SK-N-SH (cell line): ENCODE measurements around the gene TMEM132E. TPM values are rescaled to one million over a fixed set of nuclear protein-coding genes. Genes with fewer than 3 reads are reported as not detected.

Source experiments
- CTCF ChIA-PET: fragments of 300-600, 350-600 bp; formaldehyde crosslinking; extraction: SDS; loops from one replicate; lab custom pipeline; 2021; lab: Yijun Ruan, JAX
- POLR2A ChIA-PET: fragments of 350-600 bp; sonication (Branson Sonifier 250); formaldehyde crosslinking; extraction: SDS; loops from one replicate; lab custom pipeline; 2020; ENCODE audit warnings: antibody characterized with exemption, inconsistent platforms; lab: Yijun Ruan, JAX
- DNase-seq: peaks from one replicate; pipeline ENCODE4 v3.0.0; 2012
- H2AFZ ChIP-seq: fragments of 200-600 bp; sonication (generic); 2 replicates; pipeline ENCODE4 v1.8.1; 2016; ENCODE audit warnings: antibody characterized with exemption, mild to moderate bottlenecking, low read depth
- H3F3A ChIP-seq: fragments of 200-600 bp; sonication (generic); replicated peaks from 2 replicates; pipeline ENCODE3; 2016; ENCODE audit warnings: antibody characterized with exemption, mild to moderate bottlenecking; ENCODE audit not compliant: insufficient read depth
- H3K27ac ChIP-seq, 2 experiments: fragments of 200-500 bp in 1 of 2; fragments of 200-600 bp in 1 of 2; sonication (Bioruptor generic) in 1 of 2; sonication (generic), shearing (Covaris generic) in 1 of 2; 2 replicates each; pipeline versions ENCODE4 v1.5.1 to v1.6.1; 2014 to 2016; ENCODE audit warnings: low read depth in 2 of 2, inconsistent platforms in 1 of 2, low read length in 1 of 2, mild to moderate bottlenecking in 1 of 2, mixed read lengths in 1 of 2
- H3K27me3 ChIP-seq: fragments of 200-600 bp; sonication (generic), shearing (Covaris generic); 2 replicates; pipeline ENCODE4 v1.6.1; 2016; ENCODE audit warnings: mixed run types; ENCODE audit not compliant: insufficient read depth
- H3K36me3 ChIP-seq, 2 experiments: fragments of 200-500 bp in 1 of 2; fragments of 200-600 bp in 1 of 2; sonication (Bioruptor generic) in 1 of 2; sonication (generic) in 1 of 2; replicated peaks in 1 of 2; 2 replicates each; pipeline versions ENCODE3 to v1.5.1; 2014 to 2016; ENCODE audit warnings: low read length in 1 of 2, mild to moderate bottlenecking in 1 of 2; ENCODE audit not compliant: insufficient read depth in 2 of 2, control insufficient read depth in 1 of 2
- H3K4me1 ChIP-seq, 2 experiments: fragments of 200-500 bp in 1 of 2; fragments of 200-600 bp in 1 of 2; sonication (Bioruptor generic) in 1 of 2; sonication (generic), shearing (Covaris generic) in 1 of 2; 2 replicates each; pipeline versions ENCODE4 v1.5.1 to v1.6.1; 2014 to 2016; ENCODE audit warnings: low read depth in 1 of 2, low read length in 1 of 2, mixed run types in 1 of 2; ENCODE audit not compliant: insufficient read depth in 2 of 2, control insufficient read depth in 1 of 2
- H3K4me2 ChIP-seq: fragments of 200-600 bp; sonication (generic), shearing (Covaris generic); 2 replicates; pipeline ENCODE4 v1.6.1; 2017; ENCODE audit warnings: mixed run types
- H3K4me3 ChIP-seq, 2 experiments: fragments of 200-500 bp in 1 of 2; fragments of 200-600 bp in 1 of 2; sonication (Bioruptor generic) in 1 of 2; sonication (generic), shearing (Covaris generic) in 1 of 2; 2 replicates each; pipeline versions ENCODE4 v1.5.1 to v1.8.1; 2014 to 2016; ENCODE audit warnings: low read depth in 2 of 2, inconsistent platforms in 1 of 2, low read length in 1 of 2, mild to moderate bottlenecking in 1 of 2, mixed read lengths in 1 of 2, moderate library complexity in 1 of 2
- H3K79me2 ChIP-seq: fragments of 200-600 bp; sonication (generic); 2 replicates; pipeline ENCODE4 v1.8.1; 2017; ENCODE audit warnings: mild to moderate bottlenecking; ENCODE audit not compliant: insufficient read depth
- H3K9ac ChIP-seq: fragments of 200-600 bp; sonication (generic); 2 replicates; pipeline ENCODE4 v1.6.1; 2017; ENCODE audit warnings: mixed run types
- H3K9me2 ChIP-seq: fragments of 200-600 bp; sonication (generic); 2 replicates; pipeline ENCODE4 v1.6.1; 2017; ENCODE audit warnings: mixed run types
- H3K9me3 ChIP-seq: fragments of 200-600 bp; sonication (generic); 2 replicates; pipeline ENCODE4 v1.6.1; 2017; ENCODE audit warnings: mixed run types, mild to moderate bottlenecking, moderate library complexity
- H4K20me1 ChIP-seq: fragments of 200-600 bp; sonication (generic); 2 replicates; pipeline ENCODE4 v1.6.1; 2017; ENCODE audit warnings: mild to moderate bottlenecking, mixed run types; ENCODE audit not compliant: insufficient read depth
- CHD2 ChIP-seq: fragments of 150-350 bp; IDR thresholded peaks from 2 replicates; pipeline ENCODE4 v1.6.1; 2018; ENCODE audit warnings: low read length; ENCODE audit not compliant: partially characterized antibody
- ELF1 ChIP-seq: IDR thresholded peaks from 2 replicates; pipeline ENCODE4 v1.4.0; 2012
- EP300 ChIP-seq, 2 experiments: IDR thresholded peaks; 2 replicates each; pipeline versions ENCODE4 v1.4.0 to v1.6.1; 2012; ENCODE audit warnings: borderline replicate concordance in 1 of 2, low read depth in 1 of 2, low read length in 1 of 2
- FOSL2 ChIP-seq: IDR thresholded peaks from 2 replicates; pipeline ENCODE4 v1.4.0; 2012; ENCODE audit warnings: low read depth, mild to moderate bottlenecking, moderate library complexity, borderline replicate concordance
- FOXJ3 ChIP-seq: sonication (generic); formaldehyde crosslinking; IDR thresholded peaks from 2 replicates; pipeline ENCODE4 v1.5.1; 2020; ENCODE audit warnings: mild to moderate bottlenecking, missing genetic modification reagents
- FOXM1 ChIP-seq: IDR thresholded peaks from 2 replicates; pipeline ENCODE4 v1.4.0; 2012; ENCODE audit warnings: low read depth, mild to moderate bottlenecking
- GABPA ChIP-seq: IDR thresholded peaks from 2 replicates; pipeline ENCODE4 v1.4.0; 2012; ENCODE audit warnings: low read depth, mild to moderate bottlenecking
- GATA2 ChIP-seq: sonication (generic); formaldehyde crosslinking; IDR thresholded peaks from 2 replicates; pipeline ENCODE4 v1.5.0; 2020; ENCODE audit warnings: mild to moderate bottlenecking, missing genetic modification reagents
- JUND ChIP-seq: IDR thresholded peaks from 2 replicates; pipeline ENCODE4 v1.4.0; 2012
- MEF2A ChIP-seq: IDR thresholded peaks from 2 replicates; pipeline ENCODE4 v1.4.0; 2012; ENCODE audit warnings: low read depth, borderline replicate concordance
- NFIC ChIP-seq: IDR thresholded peaks from 2 replicates; pipeline ENCODE4 v1.4.0; 2012; ENCODE audit warnings: borderline replicate concordance
- NRF1 ChIP-seq: IDR thresholded peaks from 2 replicates; pipeline ENCODE4 v1.6.1; 2012; ENCODE audit warnings: low read depth, mild to moderate bottlenecking, low read length
- RAD21 ChIP-seq: IDR thresholded peaks from 2 replicates; pipeline ENCODE4 v1.6.1; 2012; ENCODE audit warnings: mild to moderate bottlenecking, low read length
- RCOR1 ChIP-seq: fragments of 150-350 bp; IDR thresholded peaks from 2 replicates; pipeline ENCODE4 v1.6.1; 2017; ENCODE audit warnings: antibody characterized with exemption, low read length
- RFX5 ChIP-seq: IDR thresholded peaks from 2 replicates; pipeline ENCODE4 v1.6.1; 2012; ENCODE audit warnings: mild to moderate bottlenecking, improper control_type of control experiment, low read length
- SIN3A ChIP-seq: IDR thresholded peaks from 2 replicates; pipeline ENCODE4 v1.6.1; 2012; ENCODE audit warnings: low read depth, mild to moderate bottlenecking, low read length, moderate library complexity, borderline replicate concordance
- SMC3 ChIP-seq: IDR thresholded peaks from 2 replicates; pipeline ENCODE4 v1.6.1; 2012; ENCODE audit warnings: low read depth, low read length, improper control_type of control experiment
- TAF1 ChIP-seq: IDR thresholded peaks from 2 replicates; pipeline ENCODE4 v1.6.1; 2012; ENCODE audit warnings: low read depth, mild to moderate bottlenecking, low read length, moderate library complexity, borderline replicate concordance
- TCF12 ChIP-seq: IDR thresholded peaks from 2 replicates; pipeline ENCODE4 v1.4.0; 2012
- ZBTB33 ChIP-seq: IDR thresholded peaks from 2 replicates; pipeline ENCODE4 v1.4.0; 2012; ENCODE audit warnings: low read depth, borderline replicate concordance
- WGBS: methylation state at CpG from one replicate; pipeline ENCODE4 v1.1.6; 2017; ENCODE audit warnings: low lambda C conversion rate; 5-methylcytosine and 5-hydroxymethylcytosine counted together
- polyA plus RNA-seq, 3 experiments: library from polyadenylated mRNA; depleted of rRNA; stranded (reverse); fragments of >200 nt; gene quantifications; 2 replicates each; pipeline ENCODE4 v1.2.3, GENCODE V29; 2012
- TF ChIP-seq, protein P1 (sequence below): IDR thresholded peaks from 2 replicates; pipeline ENCODE4 v1.6.1; 2012; ENCODE audit warnings: mild to moderate bottlenecking, low read depth, low read length, moderate library complexity

The TMEM132E gene
- polyA plus RNA-seq, 1 of the 3 experiments (the other 2 are of a cell fraction) = not detected

DNA sequence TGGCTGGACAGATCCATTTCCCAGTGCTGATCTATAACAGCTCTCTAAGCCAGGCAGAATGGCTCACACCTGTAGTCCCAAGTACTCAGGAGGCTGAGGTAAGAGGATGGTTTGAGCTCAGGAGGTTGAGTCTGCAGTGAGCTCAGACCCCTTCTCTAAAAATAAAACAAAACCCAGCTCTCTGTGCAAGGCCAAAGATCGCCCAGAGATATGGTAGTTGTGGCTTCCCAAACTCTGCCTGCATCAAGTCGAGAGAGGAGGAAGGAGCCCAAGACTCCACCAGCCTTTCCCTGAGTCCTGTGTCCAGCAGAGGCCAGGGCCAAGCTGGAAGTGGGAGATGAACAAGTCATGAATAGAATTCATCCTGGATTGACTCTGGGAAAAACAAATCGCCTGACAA lies 88.8 kb downstream of the TMEM132E start:
- H3K79me2 ChIP-seq = no peaks in the 10 kb centered on the region
- H3K4me3 ChIP-seq = no peak overlapping the region
- no peaks in the 10 kb centered on the region for H3K36me3 ChIP-seq
- no peaks in the 10 kb centered on the region for H4K20me1 ChIP-seq
- H3K4me2 ChIP-seq = no peak overlapping the region
- no peaks in the 10 kb centered on the region for H3K9me2 ChIP-seq
- TF ChIP-seq, protein P1, sequence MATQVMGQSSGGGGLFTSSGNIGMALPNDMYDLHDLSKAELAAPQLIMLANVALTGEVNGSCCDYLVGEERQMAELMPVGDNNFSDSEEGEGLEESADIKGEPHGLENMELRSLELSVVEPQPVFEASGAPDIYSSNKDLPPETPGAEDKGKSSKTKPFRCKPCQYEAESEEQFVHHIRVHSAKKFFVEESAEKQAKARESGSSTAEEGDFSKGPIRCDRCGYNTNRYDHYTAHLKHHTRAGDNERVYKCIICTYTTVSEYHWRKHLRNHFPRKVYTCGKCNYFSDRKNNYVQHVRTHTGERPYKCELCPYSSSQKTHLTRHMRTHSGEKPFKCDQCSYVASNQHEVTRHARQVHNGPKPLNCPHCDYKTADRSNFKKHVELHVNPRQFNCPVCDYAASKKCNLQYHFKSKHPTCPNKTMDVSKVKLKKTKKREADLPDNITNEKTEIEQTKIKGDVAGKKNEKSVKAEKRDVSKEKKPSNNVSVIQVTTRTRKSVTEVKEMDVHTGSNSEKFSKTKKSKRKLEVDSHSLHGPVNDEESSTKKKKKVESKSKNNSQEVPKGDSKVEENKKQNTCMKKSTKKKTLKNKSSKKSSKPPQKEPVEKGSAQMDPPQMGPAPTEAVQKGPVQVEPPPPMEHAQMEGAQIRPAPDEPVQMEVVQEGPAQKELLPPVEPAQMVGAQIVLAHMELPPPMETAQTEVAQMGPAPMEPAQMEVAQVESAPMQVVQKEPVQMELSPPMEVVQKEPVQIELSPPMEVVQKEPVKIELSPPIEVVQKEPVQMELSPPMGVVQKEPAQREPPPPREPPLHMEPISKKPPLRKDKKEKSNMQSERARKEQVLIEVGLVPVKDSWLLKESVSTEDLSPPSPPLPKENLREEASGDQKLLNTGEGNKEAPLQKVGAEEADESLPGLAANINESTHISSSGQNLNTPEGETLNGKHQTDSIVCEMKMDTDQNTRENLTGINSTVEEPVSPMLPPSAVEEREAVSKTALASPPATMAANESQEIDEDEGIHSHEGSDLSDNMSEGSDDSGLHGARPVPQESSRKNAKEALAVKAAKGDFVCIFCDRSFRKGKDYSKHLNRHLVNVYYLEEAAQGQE = no peak
- no peak for TF ChIP-seq MEF2A
- no peak for TF ChIP-seq NRF1
- TF ChIP-seq TCF12 = no peak
- TF ChIP-seq CHD2 = no peak
- TF ChIP-seq NFIC = no peak
- no peak overlapping the region for H3K9ac ChIP-seq
- WGBS = 22% methylated on average over 3 of the region's 3 CpGs
- POLR2A ChIA-PET = no interaction called here
- peaks cover 0 to 6% of the 10 kb centered on the region in 2 experiments; a peak in 1 of 4 replicates for H3K4me1 ChIP-seq
- no peaks in the 10 kb centered on the region for H3K9me3 ChIP-seq
- no peak overlapping the region for H2AFZ ChIP-seq
- no peak for DNase-seq
- no peaks in the 10 kb centered on the region for H3K27me3 ChIP-seq
- no peaks in the 10 kb centered on the region for H3F3A ChIP-seq
- H3K27ac ChIP-seq = no peak overlapping the region
- CTCF ChIA-PET = interaction anchor here (1.4 to 2.5 kb wide), 2 partner anchors 14 to 30 kb away, joined by 5 to 6 read pairs; no protein-coding TSS in a partner anchor

GRCh38 chr17:34669511-34669910 lies 90.1 kb downstream of the TMEM132E start:
- H3K4me2 ChIP-seq = no peak overlapping the region
- H3K9me2 ChIP-seq = no peaks in the 10 kb centered on the region
- no peak overlapping the region for H3K4me3 ChIP-seq
- H3K79me2 ChIP-seq = no peaks in the 10 kb centered on the region
- no peaks in the 10 kb centered on the region for H3K9me3 ChIP-seq
- no peak for DNase-seq
- H3K27ac ChIP-seq = no peak overlapping the region
- H2AFZ ChIP-seq = no peak overlapping the region
- no peaks in the 10 kb centered on the region for H3K36me3 ChIP-seq
- H3K4me1 ChIP-seq = peaks cover 0 to 6% of the 10 kb centered on the region in 2 experiments; a peak in 1 of 4 replicates
- ChIA-PET CTCF (interaction anchor here (0.9 to 2.5 kb wide), 3 partner anchors 31 to 127 kb away, joined by 3 to 6 read pairs (median 3); no protein-coding TSS in a partner anchor), POLR2A (no interaction called here)
- no peaks in the 10 kb centered on the region for H3F3A ChIP-seq
- H4K20me1 ChIP-seq = no peaks in the 10 kb centered on the region
- no peaks in the 10 kb centered on the region for H3K27me3 ChIP-seq
- TF ChIP-seq MEF2A (no peak), NRF1 (no peak), CHD2 (no peak), JUND (no peak), ELF1 (no peak), FOXJ3 (CRISPR knock-in tag) (no peak), GATA2 (no peak), SIN3A (no peak), SMC3 (no peak), GABPA (no peak), FOXM1 (no peak), EP300 (IDR thresholded peaks at IDR 0.05; ENCODE audit: borderline replicate concordance in 1 of 2, low read depth in 1 of 2, low read length in 1 of 2) (no peak), FOSL2 (no peak), TAF1 (no peak), RAD21 (no peak), RFX5 (no peak), RCOR1 (no peak), TCF12 (no peak), ZBTB33 (no peak)
- WGBS = 13% methylated on average over 5 of the region's 5 CpGs
- no peak overlapping the region for H3K9ac ChIP-seq
